GM12872 (cell line): ENCODE results near the gene NFATC1.

Experiments
- TF ChIP-seq, protein P1 (sequence below): IDR thresholded peaks from 3 replicates; pipeline ENCODE4 v1.5.1; 2011; ENCODE audit warnings: low read depth, mild to moderate bottlenecking, low read length, moderate library complexity; ENCODE audit not compliant: insufficient read depth

NFATC1 gene

DNA sequence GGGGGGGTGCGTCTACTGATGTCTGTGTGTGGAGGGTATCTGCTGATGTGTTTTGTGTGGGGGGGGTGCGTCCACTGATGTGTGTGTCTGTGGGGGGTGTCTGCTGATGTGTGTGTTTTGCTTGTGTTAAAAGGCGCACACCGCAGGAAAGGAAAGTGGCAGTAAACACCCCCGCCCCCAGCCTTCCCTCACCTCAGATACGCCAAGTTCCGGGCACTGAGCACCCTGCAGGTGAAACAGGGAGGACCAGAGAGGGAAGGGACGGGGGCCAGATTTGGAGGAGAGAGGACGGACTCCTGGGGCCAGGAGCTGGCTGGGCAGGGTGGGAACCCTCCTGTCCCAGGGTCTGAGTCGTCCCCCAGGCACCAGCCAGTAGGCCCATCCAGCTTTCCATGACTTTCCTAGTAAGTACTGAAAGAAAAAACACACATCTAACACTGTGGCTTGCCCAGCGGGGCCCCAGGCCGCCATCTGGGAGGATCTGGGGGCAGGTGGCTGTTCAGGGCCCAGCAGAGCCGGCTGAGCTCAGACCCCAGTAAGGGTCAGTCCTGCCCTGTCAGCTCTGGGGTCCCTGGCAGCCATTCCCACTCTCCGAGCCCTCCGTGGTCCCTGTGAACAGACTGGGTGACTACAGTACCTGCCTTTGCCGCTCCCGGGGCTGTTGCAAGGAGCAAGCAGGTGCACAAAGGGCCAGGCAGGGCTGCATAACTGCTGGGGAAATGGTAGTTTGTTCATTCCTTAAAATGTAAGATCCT is 126.9 kb downstream of the NFATC1 start:
- TF ChIP-seq, protein P1, sequence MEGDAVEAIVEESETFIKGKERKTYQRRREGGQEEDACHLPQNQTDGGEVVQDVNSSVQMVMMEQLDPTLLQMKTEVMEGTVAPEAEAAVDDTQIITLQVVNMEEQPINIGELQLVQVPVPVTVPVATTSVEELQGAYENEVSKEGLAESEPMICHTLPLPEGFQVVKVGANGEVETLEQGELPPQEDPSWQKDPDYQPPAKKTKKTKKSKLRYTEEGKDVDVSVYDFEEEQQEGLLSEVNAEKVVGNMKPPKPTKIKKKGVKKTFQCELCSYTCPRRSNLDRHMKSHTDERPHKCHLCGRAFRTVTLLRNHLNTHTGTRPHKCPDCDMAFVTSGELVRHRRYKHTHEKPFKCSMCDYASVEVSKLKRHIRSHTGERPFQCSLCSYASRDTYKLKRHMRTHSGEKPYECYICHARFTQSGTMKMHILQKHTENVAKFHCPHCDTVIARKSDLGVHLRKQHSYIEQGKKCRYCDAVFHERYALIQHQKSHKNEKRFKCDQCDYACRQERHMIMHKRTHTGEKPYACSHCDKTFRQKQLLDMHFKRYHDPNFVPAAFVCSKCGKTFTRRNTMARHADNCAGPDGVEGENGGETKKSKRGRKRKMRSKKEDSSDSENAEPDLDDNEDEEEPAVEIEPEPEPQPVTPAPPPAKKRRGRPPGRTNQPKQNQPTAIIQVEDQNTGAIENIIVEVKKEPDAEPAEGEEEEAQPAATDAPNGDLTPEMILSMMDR, result no peak

DNA sequence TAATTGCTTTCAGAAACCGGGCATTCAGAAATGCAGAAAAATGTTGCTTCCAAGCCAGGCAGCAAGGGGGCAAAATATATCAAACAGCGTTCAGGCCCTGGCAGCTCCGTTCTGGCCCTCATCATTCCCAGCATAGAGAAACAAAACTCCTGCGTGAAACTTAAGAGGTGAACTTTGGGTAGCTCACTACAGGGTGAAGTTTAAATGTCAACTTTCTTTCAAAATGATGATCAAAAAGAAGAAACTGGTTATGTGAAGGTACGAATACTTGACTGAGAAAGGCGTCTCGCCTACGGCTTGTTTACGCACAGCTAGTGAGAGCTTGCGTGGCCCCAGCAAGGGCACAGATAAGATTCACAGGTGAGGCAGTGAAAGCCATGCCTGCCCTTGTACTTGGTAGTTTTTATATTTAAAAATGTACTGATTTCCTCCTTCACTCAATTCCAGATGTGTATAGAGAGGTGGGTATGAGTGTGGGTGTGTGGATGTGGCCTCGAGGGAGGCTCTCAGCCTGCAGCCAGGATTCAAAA is 127.5 kb downstream of the NFATC1 start:
- TF ChIP-seq, protein P1, result no peak

DNA sequence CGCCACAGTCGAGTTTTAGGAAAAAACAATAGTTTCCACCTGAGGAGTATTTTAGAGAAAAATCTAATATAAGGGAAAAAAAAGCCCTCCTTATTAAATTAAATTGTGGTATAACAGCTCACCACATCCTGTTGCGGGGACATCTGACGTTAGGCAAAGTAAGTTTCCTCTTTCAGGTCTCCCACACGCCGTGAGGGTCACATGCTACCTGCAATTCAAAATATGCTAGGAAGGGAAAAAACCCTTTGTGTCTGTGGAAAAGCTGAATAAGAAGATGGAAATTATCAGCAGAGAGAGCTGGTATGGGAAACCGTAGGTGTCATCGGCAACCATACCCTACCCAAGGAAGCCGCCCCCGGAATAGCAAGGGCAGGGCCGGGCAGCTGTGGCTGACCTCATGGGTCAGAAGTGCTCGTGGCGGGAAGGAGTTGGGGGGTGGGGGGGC is 128.0 kb downstream of the NFATC1 start:
- TF ChIP-seq, protein P1, result no peak

DNA sequence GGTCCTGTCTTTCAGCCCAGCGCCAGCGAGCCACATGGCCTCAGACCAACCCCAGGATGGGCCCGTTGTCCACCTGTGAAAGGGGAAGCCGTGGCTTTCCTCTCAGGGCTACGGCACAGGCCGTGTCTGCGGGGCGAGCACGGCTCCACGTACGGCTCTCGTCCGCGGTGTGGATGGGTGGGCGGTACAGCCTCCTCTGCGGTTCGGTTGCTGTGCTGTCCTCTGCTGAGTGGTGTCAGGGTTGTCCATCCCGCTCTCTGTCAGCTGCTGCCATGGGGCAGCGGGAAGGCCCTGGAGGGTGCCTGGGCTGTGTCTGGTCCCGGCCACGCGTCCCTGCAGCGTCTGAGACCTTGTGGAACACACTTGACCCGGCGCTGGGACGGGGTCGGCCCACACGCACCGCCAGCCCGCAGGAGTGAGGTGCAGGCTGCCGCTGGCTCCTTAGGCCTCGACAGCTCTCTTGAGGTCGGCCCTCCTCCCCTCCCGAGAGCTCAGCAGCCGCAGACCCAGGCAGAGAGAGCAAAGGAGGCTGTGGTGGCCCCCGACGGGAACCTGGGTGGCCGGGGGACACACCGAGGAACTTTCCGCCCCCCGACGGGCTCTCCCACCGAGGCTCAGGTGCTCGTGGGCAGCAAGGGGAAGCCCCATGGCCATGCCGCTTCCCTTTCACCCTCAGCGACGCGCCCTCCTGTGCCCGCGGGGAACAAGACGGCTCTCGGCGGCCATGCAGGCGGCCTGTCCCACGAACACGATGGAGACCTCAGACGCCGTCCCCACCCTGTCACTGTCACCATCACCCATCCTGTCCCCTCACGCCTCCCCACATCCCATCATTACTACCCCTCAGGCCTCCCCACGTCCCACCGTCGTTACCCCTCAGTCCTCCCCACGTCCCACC is 128.7 kb downstream of the NFATC1 start:
- TF ChIP-seq, protein P1, result no peak

DNA sequence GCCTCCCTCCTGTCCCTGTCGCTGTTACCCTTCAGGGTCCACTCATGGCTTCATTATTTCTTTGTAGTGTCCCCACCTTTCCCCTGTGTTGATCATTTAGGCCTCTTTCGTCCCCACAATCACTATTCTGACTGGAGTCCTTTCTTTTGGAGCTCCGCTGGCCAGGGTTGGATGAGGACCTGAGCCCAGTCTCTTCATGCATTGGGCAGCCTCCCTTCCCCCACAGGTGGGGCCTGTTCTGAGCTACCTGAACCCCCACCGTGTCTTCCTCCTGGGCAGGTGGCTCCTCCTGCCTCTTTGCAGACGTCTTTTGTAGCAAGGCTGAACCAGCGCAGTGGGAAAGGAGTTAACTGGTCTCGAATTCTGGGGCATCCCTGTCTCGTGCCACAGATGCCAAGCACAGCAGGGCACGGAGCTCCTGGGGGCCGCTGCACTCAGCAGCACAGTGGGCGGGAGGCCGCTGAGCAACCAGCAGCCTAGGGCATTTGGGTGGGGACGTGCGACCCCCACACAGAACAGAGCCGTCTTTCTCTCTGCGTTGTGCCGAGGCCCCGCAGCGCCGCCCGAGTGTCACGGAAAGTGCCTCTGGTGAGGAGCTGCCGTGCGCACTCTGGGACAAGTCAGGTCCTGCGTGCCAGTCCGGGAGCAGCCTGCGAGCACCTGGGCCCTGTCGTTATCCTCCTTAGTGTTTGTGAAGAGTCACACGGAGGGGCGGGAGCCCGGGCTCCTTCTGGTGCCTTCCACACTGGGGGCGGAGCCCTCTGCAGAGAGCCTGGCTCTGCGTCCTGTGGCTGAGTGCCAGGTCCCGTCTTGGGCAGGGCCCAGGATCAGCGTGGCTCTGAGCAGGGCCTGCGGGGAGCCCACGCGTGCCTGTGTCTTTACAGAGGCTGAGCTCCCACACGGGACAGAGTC is 130.1 kb downstream of the NFATC1 start:
- TF ChIP-seq, protein P1, result no peak

DNA sequence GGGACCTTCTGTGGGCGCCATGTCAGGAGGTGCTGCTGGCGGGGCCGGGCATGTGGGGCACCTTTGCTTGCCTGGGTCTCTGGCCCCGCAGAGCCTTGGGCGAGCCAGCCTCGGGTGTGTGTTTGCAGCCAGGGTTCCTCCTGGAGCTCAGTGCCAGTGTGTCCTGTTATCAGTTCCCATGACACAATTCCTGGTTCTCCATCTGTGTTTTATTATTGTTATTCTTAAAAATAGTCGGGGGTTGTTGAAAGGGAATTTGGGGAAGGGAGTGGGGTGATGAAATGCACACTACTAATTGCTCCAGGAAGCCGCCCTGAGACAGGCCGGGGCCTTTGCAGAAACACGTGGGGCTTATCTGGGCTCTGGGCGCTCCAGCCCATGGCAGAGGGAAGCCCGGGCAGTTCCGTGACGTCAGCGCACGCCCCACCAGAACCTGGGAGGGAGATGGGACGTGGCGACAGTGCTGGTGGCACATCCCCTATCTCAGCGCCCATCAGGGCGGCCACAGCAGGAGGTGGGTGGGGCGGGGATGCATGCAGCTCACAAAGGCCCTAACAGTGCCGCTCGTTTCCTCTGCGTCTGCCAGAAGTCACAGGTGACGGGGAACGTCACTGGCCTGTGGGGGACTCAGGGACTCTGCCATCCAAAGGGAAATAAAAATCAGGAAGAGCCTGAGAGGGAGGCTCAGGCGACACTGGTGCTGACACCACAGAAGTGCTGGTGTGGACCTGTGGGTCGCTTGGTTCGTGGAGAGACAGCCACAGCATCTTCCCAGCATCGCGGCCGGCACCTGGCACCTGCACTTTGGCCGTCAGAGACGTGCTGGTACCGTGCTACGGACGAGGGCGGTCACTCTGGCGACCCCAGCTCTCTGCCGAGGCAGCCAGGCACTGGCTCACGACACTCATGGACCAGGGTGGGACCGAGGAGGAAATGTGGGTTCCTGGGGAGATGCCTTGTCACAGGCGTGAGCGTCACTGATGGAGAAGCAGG is 131.0 kb downstream of the NFATC1 start:
- TF ChIP-seq, protein P1, result no peak
